Kidney (tissue), 14 donors: ENCODE results near the gene MAP3K14. TPM values are rescaled to one million over a fixed set of nuclear protein-coding genes. Genes with fewer than 3 reads are reported as not detected.

Source experiments
- DNase-seq, 5 donors: peaks; one replicate each; pipeline ENCODE4 v3.0.0-alpha.2; 2013 to 2020
- FAIRE-seq: peaks from 2 replicates; lab custom pipeline; 2012; peaks lifted over from hg19 to GRCh38; lab: Jason Lieb, UNC
- H3K27ac ChIP-seq, 2 donors: one replicate each; pipeline ENCODE4 v1.7.0; 2013; ENCODE audit warnings: low read depth in 2 of 2, low read length in 2 of 2, inconsistent platforms in 1 of 2
- H3K27me3 ChIP-seq: one replicate; pipeline ENCODE4 v1.7.1; 2013; ENCODE audit warnings: low read length, inconsistent platforms; ENCODE audit not compliant: control insufficient read depth, insufficient read depth
- H3K36me3 ChIP-seq, 3 donors: one replicate each; pipeline versions ENCODE4 v1.7.0 to v1.7.1; 2013; ENCODE audit warnings: low read length in 3 of 3, control low read depth in 1 of 3, inconsistent platforms in 1 of 3; ENCODE audit not compliant: insufficient read depth in 3 of 3, control insufficient read depth in 2 of 3
- H3K4me1 ChIP-seq, 3 donors: one replicate each; pipeline versions ENCODE4 v1.7.0 to v1.7.1; 2013; ENCODE audit warnings: low read length in 3 of 3, inconsistent platforms in 1 of 3, low read depth in 1 of 3; ENCODE audit not compliant: control insufficient read depth in 2 of 3, insufficient read depth in 2 of 3
- H3K4me3 ChIP-seq, 3 donors: one replicate each; pipeline versions ENCODE4 v1.7.0 to v1.8.1; 2013; ENCODE audit warnings: low read length in 3 of 3, control low read depth in 1 of 3, inconsistent platforms in 1 of 3
- H3K9ac ChIP-seq, 3 donors: one replicate each; pipeline versions ENCODE4 v1.7.0 to v1.7.1; 2013; ENCODE audit warnings: low read length in 3 of 3, control low read depth in 1 of 3, inconsistent platforms in 1 of 3
- H3K9me3 ChIP-seq, 3 donors: one replicate each; pipeline versions ENCODE4 v1.7.0 to v1.7.1; 2013; ENCODE audit warnings: low read length in 3 of 3, control low read depth in 1 of 3, inconsistent platforms in 1 of 3; ENCODE audit not compliant: control insufficient read depth in 2 of 3, insufficient read depth in 1 of 3
- CTCF ChIP-seq: IDR thresholded peaks from 3 replicates; pipeline ENCODE4 v1.5.1; 2012; ENCODE audit warnings: mild to moderate bottlenecking, moderate library complexity, borderline replicate concordance; ENCODE audit not compliant: insufficient read depth; ENCODE audit errors: extremely low read depth
- intact Hi-C: fragments of 100-400 bp; cut with DNase I; formaldehyde crosslinking; loops from one replicate; pipeline ENCODE4 v1.11.1; 2022
- polyA plus RNA-seq: library from polyadenylated mRNA; stranded (reverse); fragments of 350-450 nt; fragmentation: Illumina TruSeq; extraction: RNeasy Lipid Tissue Mini Kit (QIAGEN cat#74804); gene quantifications from one replicate; pipeline ENCODE4 v1.2.3, GENCODE V29; 2014; ENCODE audit warnings: low read depth, low replicate concordance; ENCODE audit not compliant: insufficient read depth
- total RNA-seq: library from RNA; stranded (reverse); fragmentation: NEBNext Ultra II Directional; extraction: Animal tissue kit (Norgen Biotek cat#: 25700); gene quantifications from one replicate; pipeline ENCODE4 v1.2.1, GENCODE V29; 2021
- donor health status: control.
- donor health status: control.
- donor health status: control.
- donor health status: control.
- donor health status: control.
- donor health status: DM: yes; HTN: yes; CAD: no.
- donor health status: Normal renal cell carcinoma (clear cell type).

MAP3K14 gene
- total and polyA plus RNA-seq, 2 donors from 2014 or later, result 7.6 to 24.5 TPM

- FAIRE-seq (no peak), DNase-seq (peak in 1 of 5 donors; percentile 53)
- intact Hi-C loops, result no loop called here
- Histone ChIP-seq H3K9ac (no peak overlapping the region), H3K9me3 (no peaks in the 10 kb centered on the region), H3K27me3 (no peaks in the 10 kb centered on the region), H3K27ac (no peak overlapping the region), H3K4me3 (no peak overlapping the region), H3K4me1 (peaks cover 0 to 2% (median 0%) of the 10 kb centered on the region in 3 donors), H3K36me3 (no peaks in the 10 kb centered on the region)
- TF ChIP-seq CTCF, result no peak
Observed at GRCh38 chr17:45231481-45232116, 85.2 kb downstream of the MAP3K14 start.

GRCh38 chr17:45230787-45231480 lies 85.9 kb downstream of the MAP3K14 start:
- Histone ChIP-seq H3K9ac (no peak overlapping the region), H3K4me3 (no peak overlapping the region), H3K27ac (no peak overlapping the region), H3K36me3 (no peaks in the 10 kb centered on the region), H3K4me1 (peaks cover 0 to 2% (median 0%) of the 10 kb centered on the region in 3 donors), H3K27me3 (no peaks in the 10 kb centered on the region), H3K9me3 (no peaks in the 10 kb centered on the region)
- intact Hi-C loops, result no loop called here
- no peak for FAIRE-seq
- TF ChIP-seq CTCF, result no peak
- peak in 1 of 5 donors; percentile 55 for DNase-seq

GRCh38 chr17:45230410-45230786 lies 86.4 kb downstream of the MAP3K14 start:
- no peak for TF ChIP-seq CTCF
- Histone ChIP-seq H3K4me3 (no peak overlapping the region), H3K9ac (no peak overlapping the region), H3K9me3 (no peaks in the 10 kb centered on the region), H3K4me1 (peaks cover 0 to 2% (median 0%) of the 10 kb centered on the region in 3 donors), H3K27me3 (no peaks in the 10 kb centered on the region), H3K27ac (no peak overlapping the region), H3K36me3 (no peaks in the 10 kb centered on the region)
- intact Hi-C loops, result no loop called here
- DNase-seq, result no peak
- FAIRE-seq, result no peak
